NB4 (cell line): ENCODE results near the gene IFT122.

Experiments
- CTCF ChIP-seq: IDR thresholded peaks from one replicate; pipeline ENCODE4 v1.5.1; 2012; ENCODE audit warnings: low read depth, low read length
- MYC ChIP-seq: IDR thresholded peaks from 2 replicates; pipeline ENCODE4 v1.6.1; 2011; ENCODE audit warnings: low read depth, low read length
- POLR2A ChIP-seq: IDR thresholded peaks from 2 replicates; pipeline ENCODE4 v1.6.1; 2011; ENCODE audit warnings: mild to moderate bottlenecking; ENCODE audit not compliant: insufficient read length; ENCODE audit errors: extremely low read depth
- TF ChIP-seq, protein P1 (sequence below): IDR thresholded peaks from 2 replicates; pipeline ENCODE4 v1.6.1; 2011; ENCODE audit warnings: low read depth, low read length

GRCh38 chr3:129565902-129566301 lies 125.9 kb downstream of the IFT122 start:
- no peak for TF ChIP-seq CTCF
- TF ChIP-seq, protein P1, sequence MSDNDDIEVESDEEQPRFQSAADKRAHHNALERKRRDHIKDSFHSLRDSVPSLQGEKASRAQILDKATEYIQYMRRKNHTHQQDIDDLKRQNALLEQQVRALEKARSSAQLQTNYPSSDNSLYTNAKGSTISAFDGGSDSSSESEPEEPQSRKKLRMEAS = no peak
- no peak for TF ChIP-seq POLR2A
- TF ChIP-seq MYC = no peak
